Limb (tissue), 2 donors: ENCODE data around the gene ZBTB7C.

Experiments used
- DNase-seq, 2 donors: peaks; one replicate each; pipeline ENCODE4 v3.0.0-alpha.2; 2016; ENCODE audit errors: extremely low spot score in 2 of 2

The ZBTB7C gene

GRCh38 chr18:48006415-48007175 lies 402.6 kb downstream of the ZBTB7C start:
- DNase-seq, result peak in 1 of 2 donors; percentile 22

- peak in 1 of 2 donors; percentile 1 for DNase-seq
Observed at GRCh38 chr18:48004577-48004976, 404.6 kb downstream of the ZBTB7C start.

- DNase-seq, result peak in 1 of 2 donors; percentile 34
Observed at GRCh38 chr18:48003426-48004349, 405.5 kb downstream of the ZBTB7C start.

GRCh38 chr18:48002933-48003365 lies 406.2 kb downstream of the ZBTB7C start:
- peak in 1 of 2 donors; percentile 48 for DNase-seq

GRCh38 chr18:48000701-48001100 lies 408.5 kb downstream of the ZBTB7C start:
- DNase-seq, result peak in 1 of 2 donors; percentile 1

- DNase-seq, result peak in 1 of 2 donors; percentile 4
Observed at GRCh38 chr18:47999801-48000248, 409.4 kb downstream of the ZBTB7C start.

- DNase-seq, result peak in 1 of 2 donors; percentile 30
Observed at GRCh38 chr18:47997338-47997780, 411.8 kb downstream of the ZBTB7C start.

GRCh38 chr18:47996091-47996541 lies 413.1 kb downstream of the ZBTB7C start:
- no peak for DNase-seq

GRCh38 chr18:47995654-47996053 lies 413.5 kb downstream of the ZBTB7C start:
- DNase-seq, result no peak

- peak in 1 of 2 donors; percentile 17 for DNase-seq
Observed at GRCh38 chr18:47993409-47993808, 415.8 kb downstream of the ZBTB7C start.

GRCh38 chr18:47992976-47993375 lies 416.2 kb downstream of the ZBTB7C start:
- DNase-seq, result peak in 1 of 2 donors; percentile 14

- peak in 1 of 2 donors; percentile 4 for DNase-seq
Observed at GRCh38 chr18:47992266-47992665, 416.9 kb downstream of the ZBTB7C start.

- peak in 1 of 2 donors; percentile 17 for DNase-seq
Observed at GRCh38 chr18:47990981-47991380, 418.2 kb downstream of the ZBTB7C start.

GRCh38 chr18:47987388-47987699 lies 421.8 kb downstream of the ZBTB7C start:
- no peak for DNase-seq

GRCh38 chr18:47986620-47987387 lies 422.4 kb downstream of the ZBTB7C start:
- no peak for DNase-seq

GRCh38 chr18:47985866-47986265 lies 423.3 kb downstream of the ZBTB7C start:
- DNase-seq, result no peak

GRCh38 chr18:47984991-47985390 lies 424.2 kb downstream of the ZBTB7C start:
- no peak for DNase-seq

- no peak for DNase-seq
Observed at GRCh38 chr18:47983946-47984345, 425.2 kb downstream of the ZBTB7C start.

GRCh38 chr18:47983055-47983454 lies 426.1 kb downstream of the ZBTB7C start:
- no peak for DNase-seq

GRCh38 chr18:47981830-47982229 lies 427.4 kb downstream of the ZBTB7C start:
- no peak for DNase-seq

GRCh38 chr18:47981320-47981719 lies 427.9 kb downstream of the ZBTB7C start:
- no peak for DNase-seq
